HFF-Myc (cell line): ENCODE measurements around the gene SEMA6A.

ENCODE experiments used
- DNase-seq: peaks from one replicate; pipeline ENCODE4 v3.0.0-alpha.2; 2011; ENCODE audit warnings: low read depth; ENCODE audit errors: extremely low read depth
- H3K4me3 ChIP-seq: replicated peaks from 2 replicates; pipeline ENCODE4 v1.5.1; 2011; ENCODE audit warnings: low read depth, mild to moderate bottlenecking, control low read depth, low read length
- TF ChIP-seq, protein P1 (sequence below): IDR thresholded peaks from 2 replicates; pipeline ENCODE4 v1.5.1; 2012; ENCODE audit warnings: mild to moderate bottlenecking, low read depth, low read length, control low read depth; ENCODE audit errors: missing control alignments

The SEMA6A gene

DNA sequence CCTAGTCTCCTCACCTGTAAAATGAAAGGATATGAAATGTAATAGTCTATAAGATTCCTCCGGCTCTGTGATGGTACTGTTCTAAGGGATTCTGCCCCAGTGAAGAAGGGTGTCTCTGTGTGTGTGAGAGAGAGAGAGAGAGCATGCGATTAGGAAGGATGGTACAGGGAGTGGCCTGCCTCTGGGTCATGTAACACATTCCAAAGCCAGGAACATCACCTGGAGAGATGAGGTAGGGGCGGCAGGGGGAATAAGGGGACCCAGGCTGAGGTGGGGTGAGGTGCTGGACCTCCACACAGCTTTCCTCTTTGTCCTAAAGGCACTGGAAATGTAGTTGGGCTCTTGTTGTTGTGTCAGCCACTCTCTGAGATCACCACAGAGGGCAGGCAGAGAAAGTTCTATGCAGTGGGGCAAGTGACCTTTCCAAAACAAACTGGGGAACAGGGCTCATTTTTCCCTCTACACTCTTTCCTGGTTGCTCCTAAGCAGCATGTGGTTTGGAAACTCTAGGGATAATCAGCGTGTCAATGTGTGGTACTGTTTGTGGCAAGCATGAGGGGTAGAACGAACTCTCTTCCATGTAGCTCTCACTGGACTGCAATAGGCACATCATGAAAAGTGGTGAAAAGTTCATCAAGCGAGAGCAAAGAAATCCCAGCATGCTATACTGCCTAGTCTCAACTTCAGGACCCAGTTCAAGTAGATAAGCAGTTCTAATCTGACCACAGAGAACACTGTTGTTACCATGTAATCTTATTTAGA lies 65.0 kb downstream of the SEMA6A start:
- H3K4me3 ChIP-seq = no peak overlapping the region
- TF ChIP-seq, protein P1, sequence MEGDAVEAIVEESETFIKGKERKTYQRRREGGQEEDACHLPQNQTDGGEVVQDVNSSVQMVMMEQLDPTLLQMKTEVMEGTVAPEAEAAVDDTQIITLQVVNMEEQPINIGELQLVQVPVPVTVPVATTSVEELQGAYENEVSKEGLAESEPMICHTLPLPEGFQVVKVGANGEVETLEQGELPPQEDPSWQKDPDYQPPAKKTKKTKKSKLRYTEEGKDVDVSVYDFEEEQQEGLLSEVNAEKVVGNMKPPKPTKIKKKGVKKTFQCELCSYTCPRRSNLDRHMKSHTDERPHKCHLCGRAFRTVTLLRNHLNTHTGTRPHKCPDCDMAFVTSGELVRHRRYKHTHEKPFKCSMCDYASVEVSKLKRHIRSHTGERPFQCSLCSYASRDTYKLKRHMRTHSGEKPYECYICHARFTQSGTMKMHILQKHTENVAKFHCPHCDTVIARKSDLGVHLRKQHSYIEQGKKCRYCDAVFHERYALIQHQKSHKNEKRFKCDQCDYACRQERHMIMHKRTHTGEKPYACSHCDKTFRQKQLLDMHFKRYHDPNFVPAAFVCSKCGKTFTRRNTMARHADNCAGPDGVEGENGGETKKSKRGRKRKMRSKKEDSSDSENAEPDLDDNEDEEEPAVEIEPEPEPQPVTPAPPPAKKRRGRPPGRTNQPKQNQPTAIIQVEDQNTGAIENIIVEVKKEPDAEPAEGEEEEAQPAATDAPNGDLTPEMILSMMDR = no peak
- DNase-seq = no peak

DNA sequence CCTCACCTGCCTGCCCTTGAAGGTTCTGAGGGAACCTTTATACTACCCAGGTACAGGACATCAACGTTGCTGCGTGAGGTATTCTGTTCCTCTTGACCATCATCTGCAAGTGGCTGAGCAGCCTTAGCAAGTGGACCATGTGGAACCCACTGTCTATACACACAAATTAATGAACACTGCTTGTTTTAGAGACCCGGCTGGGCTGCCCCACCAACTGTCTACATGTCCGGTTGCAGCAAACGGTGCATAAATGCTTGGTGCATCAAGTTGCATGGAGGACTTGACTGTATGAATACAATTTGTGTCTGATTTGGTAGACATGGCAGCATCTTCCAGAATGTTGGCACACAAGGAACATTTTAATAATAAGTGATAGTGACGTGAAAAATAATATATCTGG lies 65.8 kb downstream of the SEMA6A start:
- H3K4me3 ChIP-seq = no peak overlapping the region

DNA sequence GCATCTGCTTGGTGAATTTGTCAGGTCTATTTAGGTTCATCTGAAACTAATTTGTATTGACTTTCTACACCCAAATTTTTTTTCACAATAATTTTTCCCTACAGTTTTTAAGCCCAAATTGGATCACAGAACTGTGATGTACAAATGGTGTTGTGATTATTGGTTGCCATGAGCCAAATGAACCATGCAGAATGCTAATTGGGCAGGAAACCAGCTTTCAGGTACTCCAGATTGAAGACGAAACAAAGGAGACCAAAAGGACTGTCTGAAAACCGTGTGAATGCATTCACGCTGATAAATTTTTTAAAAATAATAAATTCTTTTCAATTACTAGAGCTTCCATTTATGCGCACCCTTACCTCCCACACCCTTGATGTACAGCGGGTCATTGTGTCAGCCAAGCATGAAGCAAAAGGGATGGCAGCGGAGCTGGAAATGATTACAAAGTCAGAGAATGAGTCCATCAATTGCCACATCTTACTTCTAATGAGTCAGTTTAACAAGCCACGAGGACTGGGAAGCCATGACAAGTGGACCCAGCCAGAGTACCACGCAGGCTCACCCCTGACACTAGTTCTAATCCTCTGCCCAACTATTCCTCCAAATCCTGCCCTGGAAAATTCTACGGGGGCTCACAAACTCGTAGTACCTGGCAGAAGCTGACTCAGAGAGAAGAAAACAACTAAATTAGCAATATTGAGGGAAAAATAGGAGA lies 66.5 kb downstream of the SEMA6A start:
- H3K4me3 ChIP-seq = no peak overlapping the region
- TF ChIP-seq, protein P1 = no peak
- DNase-seq = no peak

More for the DNA sequence above, 65.8 kb downstream of the SEMA6A start:
- TF ChIP-seq, protein P1 = no peak
- DNase-seq = no peak

DNA sequence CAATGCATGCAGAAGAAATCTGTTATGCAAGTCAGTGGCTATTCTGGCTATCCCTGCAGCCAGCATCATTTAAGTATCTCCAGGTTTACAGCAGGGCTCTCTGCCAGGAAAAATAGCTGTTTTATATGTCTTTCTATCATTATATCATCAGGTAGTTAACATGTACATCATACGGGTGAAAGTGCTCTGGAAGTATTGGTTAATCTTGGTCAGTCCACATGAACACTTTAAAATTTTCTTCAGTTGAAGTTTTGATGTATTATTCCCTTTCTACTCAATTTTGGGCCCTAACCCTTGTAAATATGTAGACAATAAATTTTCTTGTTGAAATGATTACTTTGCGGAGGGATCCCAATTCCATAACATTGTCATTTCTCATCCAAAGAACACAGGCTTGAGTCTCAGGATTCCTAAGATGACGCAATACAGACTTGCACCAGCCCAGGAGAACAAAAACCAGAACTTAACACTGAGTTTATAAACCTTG lies 67.5 kb downstream of the SEMA6A start:
- no peak overlapping the region for H3K4me3 ChIP-seq
- no peak for DNase-seq
- TF ChIP-seq, protein P1 = no peak

DNA sequence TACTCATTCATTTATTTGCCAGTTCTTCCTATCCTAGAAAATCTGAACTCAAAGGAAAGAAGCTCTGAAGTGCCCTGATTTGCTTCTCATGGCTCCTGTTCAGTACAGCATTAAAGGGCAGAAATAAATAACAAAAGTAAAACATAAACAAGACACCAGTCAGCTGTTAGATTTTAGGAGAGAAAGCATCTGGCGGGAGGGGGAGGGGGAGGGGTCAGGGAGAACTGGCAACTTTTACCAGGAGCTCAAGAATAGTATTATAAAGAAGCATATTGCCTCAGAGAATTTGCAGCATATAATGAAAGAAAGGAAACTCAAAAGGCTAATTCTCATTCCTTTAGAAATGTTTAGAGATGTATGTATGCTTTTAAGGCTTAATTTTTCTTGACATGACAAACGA lies 68.1 kb downstream of the SEMA6A start:
- no peak for DNase-seq
- TF ChIP-seq, protein P1 = no peak
- H3K4me3 ChIP-seq = no peak overlapping the region

DNA sequence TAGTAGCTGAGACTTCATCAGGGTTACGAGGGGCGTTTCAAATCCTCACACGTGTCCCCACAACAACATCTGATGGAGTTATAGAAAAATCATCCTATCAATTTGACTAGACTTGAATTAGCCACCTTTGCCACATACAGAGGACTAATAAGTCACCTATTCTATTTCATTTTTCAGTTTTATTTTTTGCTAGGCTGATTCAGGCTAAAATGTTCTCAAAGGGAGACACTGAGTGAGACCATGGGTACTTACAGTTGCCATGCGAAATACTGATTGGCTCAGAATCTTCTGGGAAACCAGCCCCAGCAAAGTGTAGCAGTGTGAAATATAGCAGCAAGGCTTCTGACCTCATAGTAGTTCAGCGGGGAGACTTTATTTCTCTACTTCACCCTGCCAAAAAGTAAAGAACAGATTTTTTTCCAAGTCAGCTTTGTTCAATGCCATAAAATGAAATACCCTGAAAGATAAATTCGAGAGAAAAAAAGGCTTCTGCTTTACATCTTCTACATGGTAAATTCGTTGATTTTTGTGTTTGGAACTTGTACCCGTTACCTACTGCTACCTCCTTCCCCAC lies 69.9 kb downstream of the SEMA6A start:
- no peak for DNase-seq
- no peak overlapping the region for H3K4me3 ChIP-seq
- TF ChIP-seq, protein P1 = no peak
